HepG2 (cell line): Measurements from ENCODE around the gene DDX39B. TPM values are rescaled to one million over a fixed set of nuclear protein-coding genes. Genes with fewer than 3 reads are reported as not detected.

Source experiments
- ATAC-seq: fragments of 200-7000 bp; cut with Tn5 transposase; 3 replicates; pipeline ENCODE4 v1.9.1; 2020; ENCODE audit warnings: mild to moderate bottlenecking, moderate library complexity
- BruUV-seq: library from RNA; stranded (reverse); fragments of 400-500 nt; replicated peaks from 2 replicates; lab custom pipeline; 2021; lab: Mats Ljungman, UMichigan
- CTCF ChIA-PET: fragments of 300-600 bp; formaldehyde crosslinking; extraction: SDS; loops from one replicate; lab custom pipeline; 2021; ENCODE audit warnings: low total read pairs, inconsistent platforms, low intra/inter-chr PET ratio; lab: Yijun Ruan, JAX
- POLR2A ChIA-PET: fragments of 350-600 bp; sonication (Branson Sonifier 250); formaldehyde crosslinking; loops from one replicate; lab custom pipeline; 2020; ENCODE audit warnings: antibody characterized with exemption, inconsistent platforms; lab: Yijun Ruan, JAX
- DNase-seq: peaks from one replicate; pipeline ENCODE4 v3.0.0-alpha.2; 2015; ENCODE audit warnings: low spot score
- FAIRE-seq: peaks from 3 replicates; lab custom pipeline; 2011; peaks lifted over from hg19 to GRCh38; lab: Jason Lieb, UNC
- H2AFZ ChIP-seq: one replicate; pipeline ENCODE4 v1.6.1; 2011; ENCODE audit warnings: low read length, inconsistent platforms
- H3K27ac ChIP-seq: fragments of 300-600 bp; 3 replicates; pipeline ENCODE4 v1.8.0; 2011; ENCODE audit warnings: mixed run types, mild to moderate bottlenecking, mixed read lengths, low read length, inconsistent platforms; ENCODE audit not compliant: insufficient read depth; ENCODE audit errors: extremely low read length
- H3K27me3 ChIP-seq, 2 experiments: fragments of 200-600 bp in 1 of 2; 2 replicates in 1 of 2; 3 replicates in 1 of 2; pipeline versions ENCODE4 v1.6.0 to v1.8.0; 2011; ENCODE audit warnings: low read length in 2 of 2, mild to moderate bottlenecking in 2 of 2, moderate library complexity in 2 of 2, inconsistent platforms in 1 of 2; ENCODE audit not compliant: insufficient read depth in 2 of 2, control insufficient read depth in 1 of 2
- H3K36me3 ChIP-seq, 2 experiments: fragments of 200-600 bp in 1 of 2; replicated peaks in 1 of 2; 2 replicates in 1 of 2; 3 replicates in 1 of 2; pipeline versions ENCODE4 v1.5.1 to v1.8.0; 2011; ENCODE audit warnings: low read length in 2 of 2, inconsistent platforms in 1 of 2; ENCODE audit not compliant: insufficient read depth in 2 of 2, control insufficient read depth in 1 of 2
- H3K4me1 ChIP-seq: 2 replicates; pipeline ENCODE4 v1.5.1; 2012; ENCODE audit warnings: low read length, inconsistent platforms; ENCODE audit not compliant: insufficient read depth
- H3K4me2 ChIP-seq: 2 replicates; pipeline ENCODE4 v1.6.0; 2011; ENCODE audit warnings: low read depth, low read length, inconsistent platforms
- H3K4me3 ChIP-seq, 3 experiments: fragments of 200-600 bp in 1 of 3; sonication (generic), shearing (Covaris generic) in 1 of 3; replicated peaks in 1 of 3; 2 replicates each; pipeline ENCODE4 v1.5.1; 2011 to 2016; ENCODE audit warnings: low read length in 3 of 3, inconsistent platforms in 2 of 3, low read depth in 2 of 3, mild to moderate bottlenecking in 2 of 3, control low read depth in 1 of 3, mixed read lengths in 1 of 3; ENCODE audit not compliant: insufficient read depth in 1 of 3
- H3K79me2 ChIP-seq: one replicate; pipeline ENCODE4 v1.6.1; 2011; ENCODE audit warnings: low read length, inconsistent platforms; ENCODE audit not compliant: insufficient read depth
- H3K9ac ChIP-seq: 2 replicates; pipeline ENCODE4 v1.6.0; 2011; ENCODE audit warnings: mild to moderate bottlenecking, low read depth, low read length, inconsistent platforms; ENCODE audit not compliant: insufficient read depth
- H3K9me3 ChIP-seq: 2 replicates; pipeline ENCODE4 v1.5.1; 2012; ENCODE audit warnings: mild to moderate bottlenecking, low read length
- H4K20me1 ChIP-seq: 2 replicates; pipeline ENCODE4 v1.6.0; 2011; ENCODE audit warnings: inconsistent platforms, mild to moderate bottlenecking, low read length, moderate library complexity; ENCODE audit not compliant: insufficient read depth
- FOXO1 ChIP-seq: sonication (generic); formaldehyde crosslinking; IDR thresholded peaks from 2 replicates; pipeline ENCODE4 v1.4.0; 2020; ENCODE audit warnings: missing genetic modification reagents
- HNRNPL ChIP-seq: fragments of 200-400 bp; formaldehyde crosslinking; IDR thresholded peaks from 2 replicates; pipeline ENCODE4 v1.6.1; 2017; ENCODE audit warnings: mild to moderate bottlenecking, low read depth, low read length
- KLF9 ChIP-seq: IDR thresholded peaks from 2 replicates; pipeline ENCODE4 v1.6.1; 2016; ENCODE audit warnings: low read depth
- MAFF ChIP-seq: IDR thresholded peaks from 2 replicates; pipeline ENCODE4 v1.6.1; 2011; ENCODE audit warnings: low read depth, low read length, improper control_type of control experiment
- MAX ChIP-seq: IDR thresholded peaks from 2 replicates; pipeline ENCODE4 v1.6.1; 2012; ENCODE audit warnings: inconsistent platforms
- NRL ChIP-seq: sonication (generic); formaldehyde crosslinking; IDR thresholded peaks from 2 replicates; pipeline ENCODE4 v1.5.0; 2020; ENCODE audit warnings: missing genetic modification reagents, mild to moderate bottlenecking, moderate library complexity, borderline replicate concordance
- PITX1 ChIP-seq: sonication (generic); formaldehyde crosslinking; IDR thresholded peaks from 2 replicates; pipeline ENCODE4 v1.5.1; 2020; ENCODE audit warnings: mild to moderate bottlenecking, missing genetic modification reagents
- PRDM15 ChIP-seq: sonication (generic); formaldehyde crosslinking; IDR thresholded peaks from 2 replicates; pipeline ENCODE4 v1.4.0; 2020; ENCODE audit warnings: missing genetic modification reagents
- REPIN1 ChIP-seq: sonication (generic); formaldehyde crosslinking; IDR thresholded peaks from 2 replicates; pipeline ENCODE4 v1.8.0; 2022; ENCODE audit warnings: missing genetic modification reagents, low read depth, mild to moderate bottlenecking, borderline replicate concordance
- XBP1 ChIP-seq: sonication (generic); formaldehyde crosslinking; IDR thresholded peaks from 2 replicates; pipeline ENCODE4 v1.5.0; 2020; ENCODE audit warnings: missing genetic modification reagents
- ZFP82 ChIP-seq: sonication (generic); formaldehyde crosslinking; IDR thresholded peaks from 2 replicates; pipeline ENCODE4 v1.5.1; 2020; ENCODE audit warnings: mild to moderate bottlenecking, missing genetic modification reagents, borderline replicate concordance
- ZNF432 ChIP-seq: sonication (generic); formaldehyde crosslinking; IDR thresholded peaks from 2 replicates; pipeline ENCODE4 v1.5.0; 2020; ENCODE audit warnings: missing genetic modification reagents, mild to moderate bottlenecking, borderline replicate concordance
- WGBS: methylation state at CpG from one replicate; pipeline ENCODE4 v1.1.6; 2017; ENCODE audit warnings: low lambda C conversion rate; 5-methylcytosine and 5-hydroxymethylcytosine counted together
- in situ Hi-C: cut with HindIII; loops from 2 replicates; pipeline ENCODE4 v1.10.0; 2017; ENCODE audit warnings: low pct_unique_long_range_greater_than_20kb; ENCODE audit not compliant: extremely low pct_ligation_motif_present
- intact Hi-C: fragments of 100-400 bp; cut with micrococcal nuclease; formaldehyde crosslinking; loops from one replicate; pipeline ENCODE4 v1.10.0; 2022; ENCODE audit not compliant: unreplicated experiment
- polyA plus RNA-seq, 8 experiments: library from polyadenylated mRNA; depleted of rRNA in 3 of 8; stranded (reverse) in 7 of 8; unstranded in 1 of 8; fragments of >200 nt; fragmentation: Illumina TruSeq in 4 of 8; extraction: Trizol in 4 of 8; gene quantifications; 2 replicates each; pipeline versions ENCODE4 v1.2.1 to v1.2.3, GENCODE V29; 2011 to 2016; ENCODE audit warnings: low read depth in 4 of 8, missing spikeins in 1 of 8, mixed read lengths in 1 of 8; ENCODE audit not compliant: insufficient read depth in 1 of 8
- total RNA-seq, 5 experiments: library from RNA; depleted of rRNA; stranded (reverse); fragments of >200 nt; fragmentation: Illumina TruSeq; extraction: Trizol; gene quantifications; 2 replicates each; pipeline ENCODE4 v1.2.3, GENCODE V29; 2016; ENCODE audit warnings: low read depth in 1 of 5

The DDX39B gene
- total and polyA plus RNA-seq, 2 of the 13 experiments (the other 11 are each of a cell fraction or from before 2014, with no cell fraction given) = 570 to 678 TPM

GRCh38 chr6:31545291-31545690 is 3.5 kb upstream of the DDX39B start (continued):
- no peak for TF ChIP-seq ZFP82
- TF ChIP-seq PRDM15 (CRISPR knock-in tag) = no peak

GRCh38 chr6:31544676-31545075 is 2.9 kb upstream of the DDX39B start:
- no peak for DNase-seq
- ChIA-PET CTCF (interaction anchor here (3.6 kb wide), 1 partner anchor 53 kb away, joined by 84 read pairs; no protein-coding TSS in a partner anchor), POLR2A (interaction anchor here (6.9 kb wide), 1 partner anchor 16 kb away, joined by 123 read pairs; the partner anchor contains the start of gene MCCD1)
- no peaks in the 10 kb centered on the region for H3K9me3 ChIP-seq
- no TSS peak for BruUV-seq
- no peak overlapping the region for H2AFZ ChIP-seq
- H3K79me2 ChIP-seq = peaks cover 40% of the 10 kb centered on the region
- intact Hi-C loops (loop anchor here (5.0 to 10.0 kb wide), 2 partner anchors 38 to 110 kb away; partner anchors contain the start of genes APOM, BAG6 and LTB), in situ Hi-C loops (loop anchor here (5.0 kb wide), 1 partner anchor 53 kb away; no protein-coding TSS in a partner anchor)
- peaks cover 14% of the 10 kb centered on the region for H4K20me1 ChIP-seq
- H3K4me1 ChIP-seq = peaks cover 53% of the 10 kb centered on the region
- H3K9ac ChIP-seq = no peak overlapping the region
- 63% methylated on average over 2 of the region's 2 CpGs for WGBS
- ATAC-seq = no peak
- no peak overlapping the region for H3K4me3 ChIP-seq
- H3K4me2 ChIP-seq = no peak overlapping the region
- H3K27ac ChIP-seq = no peak overlapping the region
- FAIRE-seq = no peak
- H3K36me3 ChIP-seq = peaks cover 3 to 14% of the 10 kb centered on the region in 2 experiments
- no peaks in the 10 kb centered on the region; a peak in 2 of 5 replicates for H3K27me3 ChIP-seq
- TF ChIP-seq PITX1 (no peak), MAFF (no peak), MAX (no peak), HNRNPL (no peak), NRL (CRISPR knock-in tag) (no peak), FOXO1 (no peak), XBP1 (no peak), REPIN1 (no peak), ZNF432 (no peak), KLF9 (CRISPR knock-in tag) (no peak)
